Mesodermal cell (in vitro differentiated cells): ENCODE results near the gene EIF4ENIF1.
"Not testable (repeated sequence)": the region's sequence is repeated elsewhere in the genome, so short reads cannot be mapped to it uniquely, and the experiment has no call there.

ENCODE experiments used
- H3K27ac ChIP-seq: 2 replicates; pipeline ENCODE4 v1.7.0; 2013; ENCODE audit warnings: mild to moderate bottlenecking, low read depth, low read length, moderate library complexity; ENCODE audit not compliant: severe bottlenecking
- H3K36me3 ChIP-seq: 2 replicates; pipeline ENCODE4 v1.7.1; 2013; ENCODE audit warnings: mild to moderate bottlenecking, low read length, moderate library complexity; ENCODE audit not compliant: control insufficient read depth, insufficient read depth
- H3K4me1 ChIP-seq: one replicate; pipeline ENCODE4 v1.7.1; 2013; ENCODE audit warnings: mild to moderate bottlenecking, low read length; ENCODE audit not compliant: insufficient read depth, control insufficient read depth, poor library complexity, severe bottlenecking
- H3K4me3 ChIP-seq: 2 replicates; pipeline ENCODE4 v1.7.0; 2013; ENCODE audit warnings: low read length, control low read depth, mild to moderate bottlenecking; ENCODE audit not compliant: insufficient read depth, poor library complexity, severe bottlenecking; ENCODE audit errors: extremely low read depth
- H3K9me3 ChIP-seq: 2 replicates; pipeline ENCODE4 v1.7.1; 2013; ENCODE audit warnings: mild to moderate bottlenecking, low read length, moderate library complexity; ENCODE audit not compliant: control insufficient read depth
- WGBS, 2 experiments: methylation state at CpG; one replicate each; pipeline ENCODE4 v1.1.5; 2013; ENCODE audit warnings: missing lambda C conversion rate in 2 of 2; ENCODE audit not compliant: insufficient coverage in 2 of 2; 5-methylcytosine and 5-hydroxymethylcytosine counted together

Gene EIF4ENIF1

GRCh38 chr22:31492151-31492550 is 2.5 kb upstream of the EIF4ENIF1 start:
- 81 to 100% methylated on average over 1 to 2 of the region's 3 CpGs for WGBS, 2 experiments
- no peak overlapping the region for H3K4me3 ChIP-seq
- H3K4me1 ChIP-seq = peaks cover 10% of the 10 kb centered on the region
- H3K9me3 ChIP-seq = peaks cover under 1% of the 10 kb centered on the region
- H3K36me3 ChIP-seq = peaks cover 10% of the 10 kb centered on the region
- H3K27ac ChIP-seq = no peak overlapping the region

DNA sequence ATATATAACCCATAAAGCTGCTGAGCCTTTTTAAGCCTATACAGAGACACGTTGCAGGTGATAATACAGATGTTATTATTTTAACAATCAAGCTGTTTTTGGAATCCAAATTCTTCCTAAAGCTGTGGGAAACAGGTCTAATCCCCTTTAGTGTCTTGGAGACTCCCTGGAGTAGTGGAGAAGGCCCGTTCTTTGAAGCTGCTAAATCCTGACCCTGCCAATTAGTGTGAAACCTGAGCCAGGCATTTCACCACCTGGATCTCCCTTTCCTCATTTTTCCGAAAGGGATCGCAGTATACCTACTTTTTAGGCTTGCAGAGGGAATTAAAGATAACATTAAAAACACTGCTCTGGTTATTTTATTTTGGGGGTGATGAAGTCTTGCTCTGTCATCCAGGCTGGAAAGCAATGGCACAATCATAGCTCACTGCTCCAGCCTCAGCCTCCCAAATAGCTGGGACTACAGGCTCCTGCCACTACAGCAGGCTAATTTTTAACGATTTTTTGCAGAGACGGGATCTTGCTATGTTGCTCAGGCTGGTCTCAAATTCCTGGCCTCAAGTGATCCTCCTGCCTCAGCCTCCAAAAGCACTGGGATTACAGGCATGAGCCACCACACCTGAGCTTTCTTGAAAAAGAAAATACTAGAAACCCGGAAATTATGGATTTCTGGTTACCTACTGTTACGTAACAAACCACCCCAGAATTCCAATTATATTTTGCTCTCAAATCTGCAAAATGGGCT is 1.7 kb upstream of the EIF4ENIF1 start:
- no peak overlapping the region for H3K27ac ChIP-seq
- H3K4me1 ChIP-seq = peaks cover 10% of the 10 kb centered on the region
- 83 to 84% methylated on average over 2 to 5 of the region's 8 CpGs for WGBS, 2 experiments
- no peaks in the 10 kb centered on the region for H3K9me3 ChIP-seq
- peak overlapping the region; percentile 77 for H3K4me3 ChIP-seq
- peaks cover 17% of the 10 kb centered on the region for H3K36me3 ChIP-seq

DNA sequence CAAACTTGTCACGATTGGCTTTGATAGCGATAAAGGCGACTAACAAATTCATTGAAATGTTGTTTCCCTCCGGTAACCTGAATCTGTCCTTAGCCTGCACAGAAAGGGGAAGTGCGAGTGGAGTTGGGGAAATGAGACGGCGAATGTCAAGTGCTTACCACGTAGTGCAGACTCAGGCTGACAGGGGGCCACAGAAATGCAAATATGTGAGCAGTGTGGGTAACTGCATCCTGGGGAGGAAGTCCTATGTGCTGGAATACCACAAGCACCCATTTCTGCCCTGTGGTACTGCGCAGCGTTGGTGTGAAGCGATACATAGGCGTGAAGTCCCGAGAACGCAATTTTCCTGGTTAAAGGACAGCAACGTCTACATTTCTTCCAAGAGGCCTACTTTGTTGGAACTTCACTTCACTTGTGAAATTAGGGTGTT is 869 bp upstream of the EIF4ENIF1 start:
- no peaks in the 10 kb centered on the region for H3K9me3 ChIP-seq
- peaks cover 24% of the 10 kb centered on the region for H3K36me3 ChIP-seq
- WGBS, 2 experiments = 1 to 10% methylated on average over 14 to 15 of the region's 15 CpGs
- H3K4me1 ChIP-seq = peaks cover 10% of the 10 kb centered on the region
- peak overlapping the region; percentile 77 for H3K4me3 ChIP-seq
- H3K27ac ChIP-seq = peak overlapping the region; percentile 97

DNA sequence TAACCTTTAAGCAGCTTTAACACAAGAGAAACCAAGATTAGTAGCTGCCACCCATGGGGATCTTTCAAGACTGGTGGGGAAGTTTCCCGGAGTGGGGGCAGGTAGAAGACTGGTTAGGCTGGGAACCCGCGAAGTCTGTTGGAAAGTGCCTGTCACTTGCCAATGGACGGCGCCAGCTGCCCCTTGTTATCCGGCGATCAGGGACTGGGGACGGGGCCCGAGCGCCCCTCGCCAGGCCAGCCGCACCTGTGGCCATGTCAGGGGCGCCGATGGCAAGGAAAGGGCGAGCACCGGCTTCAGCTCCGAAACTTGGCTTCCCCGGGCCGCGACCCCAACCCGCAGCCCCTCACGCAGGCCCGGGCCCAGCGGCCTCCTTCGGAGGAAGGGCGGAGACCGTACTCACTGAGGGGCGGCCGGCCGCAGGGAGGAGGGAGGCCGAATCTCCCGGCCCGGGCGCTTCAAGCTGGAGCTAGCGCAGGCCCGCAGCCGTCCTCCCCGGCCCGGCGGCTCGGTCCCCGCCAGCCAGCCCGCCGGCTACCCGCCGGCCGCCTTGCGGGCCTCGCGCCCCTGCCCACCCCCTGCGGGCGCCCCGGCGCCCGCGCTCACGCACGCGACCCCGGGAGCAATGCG is 539 bp downstream of the EIF4ENIF1 start:
- Histone ChIP-seq H3K4me1 (peaks cover 10% of the 10 kb centered on the region), H3K9me3 (no peaks in the 10 kb centered on the region), H3K36me3 (peaks cover 38% of the 10 kb centered on the region), H3K27ac (peak overlapping the region; percentile 97), H3K4me3 (peak overlapping the region; percentile 77)
- 0% methylated on average over 44 to 53 of the region's 61 CpGs for WGBS, 2 experiments

DNA sequence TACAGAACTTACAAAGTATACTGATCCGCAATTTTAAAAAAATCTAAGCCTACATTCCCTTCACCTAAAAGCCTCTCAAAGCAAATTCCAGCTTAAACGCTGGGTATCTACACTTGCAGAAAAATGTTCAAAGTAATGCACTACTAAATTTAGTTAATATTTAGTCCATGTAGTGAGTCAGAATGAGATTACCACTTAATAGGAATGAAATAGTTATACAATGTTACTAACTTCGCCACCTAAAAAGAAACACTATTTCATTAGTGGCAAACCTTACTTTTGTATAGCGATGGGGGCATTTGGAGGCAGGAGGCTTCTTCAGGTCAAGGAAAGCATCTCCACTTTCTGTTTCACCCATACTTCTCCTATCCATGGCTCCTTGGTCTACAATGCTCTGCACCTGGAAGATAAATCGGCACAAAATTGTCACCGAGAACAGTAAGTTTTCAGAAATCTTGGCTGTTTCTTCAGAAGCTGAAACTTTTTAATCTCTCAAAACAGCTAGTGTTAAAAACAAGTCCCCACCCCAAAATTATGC is 1.2 kb downstream of the EIF4ENIF1 start:
- H3K9me3 ChIP-seq = no peaks in the 10 kb centered on the region
- H3K36me3 ChIP-seq = peaks cover 45% of the 10 kb centered on the region
- no peak overlapping the region for H3K27ac ChIP-seq
- H3K4me1 ChIP-seq = peaks cover 10% of the 10 kb centered on the region
- WGBS, 2 experiments = 86 to 88% methylated on average over 2 to 3 of the region's 6 CpGs
- peak overlapping the region; percentile 77 for H3K4me3 ChIP-seq

DNA sequence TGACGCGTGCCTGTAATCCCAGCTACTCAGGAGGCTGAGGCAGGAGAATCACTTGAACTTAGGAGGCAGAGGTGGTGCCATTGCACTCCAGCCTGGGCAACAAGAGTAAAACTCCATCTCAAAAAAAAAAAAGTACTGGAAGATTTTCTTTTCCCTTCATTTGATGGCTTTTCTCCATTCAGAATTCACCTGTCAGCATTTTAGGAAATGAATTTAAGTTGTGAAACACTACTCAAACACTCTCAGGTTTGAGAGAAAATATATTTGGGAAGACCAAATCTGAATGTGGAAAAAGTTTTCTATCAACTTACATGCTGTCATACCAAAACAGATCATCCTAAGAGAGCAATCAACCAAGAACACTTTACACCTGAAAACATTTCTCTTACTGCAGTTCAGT is 2.7 kb downstream of the EIF4ENIF1 start:
- no CpG with 5 or more reads among the region's 2 CpGs for WGBS, 2 experiments
- H3K4me1 ChIP-seq = peaks cover 10% of the 10 kb centered on the region
- H3K36me3 ChIP-seq = peaks cover 60% of the 10 kb centered on the region
- no peak overlapping the region for H3K4me3 ChIP-seq
- H3K27ac ChIP-seq = no peak overlapping the region
- H3K9me3 ChIP-seq = no peaks in the 10 kb centered on the region

GRCh38 chr22:31486369-31486768 is 3.3 kb downstream of the EIF4ENIF1 start:
- H3K27ac ChIP-seq, H3K4me1 ChIP-seq, H3K4me3 ChIP-seq, H3K9me3 ChIP-seq: not testable (repeated sequence)
- peaks cover 66% of the 10 kb centered on the region for H3K36me3 ChIP-seq
- WGBS, 2 experiments = 97 to 99% methylated on average over 11 of the region's 11 CpGs

DNA sequence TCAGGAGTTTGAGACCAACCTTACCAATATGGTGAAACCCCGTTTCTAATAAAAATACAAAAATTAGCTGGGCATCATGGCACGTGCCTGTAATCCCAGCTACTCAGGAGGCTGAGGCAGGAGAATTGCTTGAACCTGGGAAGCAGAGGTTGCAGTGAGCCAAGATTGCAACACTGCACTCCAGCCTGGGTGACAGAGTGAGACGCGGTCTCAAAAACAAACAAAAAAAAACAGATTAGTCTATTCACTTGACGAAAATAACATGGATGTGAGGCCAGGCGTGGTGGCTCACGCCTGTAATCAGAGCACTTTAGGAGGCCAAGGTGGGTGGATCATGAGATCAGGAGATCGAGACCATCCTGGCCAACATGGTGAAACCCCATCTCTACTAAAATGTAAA is 7.2 kb downstream of the EIF4ENIF1 start:
- not testable (repeated sequence) for H3K4me1 ChIP-seq, H3K27ac ChIP-seq, H3K4me3 ChIP-seq, H3K9me3 ChIP-seq
- WGBS, 2 experiments = 94 to 97% methylated on average over 5 to 6 of the region's 8 CpGs
- peaks cover 93% of the 10 kb centered on the region for H3K36me3 ChIP-seq

GRCh38 chr22:31481129-31481528 is 8.5 kb downstream of the EIF4ENIF1 start:
- H3K4me1 ChIP-seq = no peaks in the 10 kb centered on the region
- no peak overlapping the region for H3K4me3 ChIP-seq
- H3K36me3 ChIP-seq = peaks cover 94% of the 10 kb centered on the region
- H3K27ac ChIP-seq = no peak overlapping the region
- H3K9me3 ChIP-seq = no peaks in the 10 kb centered on the region
- 100% methylated on average over 1 to 3 of the region's 3 CpGs for WGBS, 2 experiments

- Histone ChIP-seq H3K4me3 (no peak overlapping the region), H3K36me3 (peaks cover 92% of the 10 kb centered on the region), H3K9me3 (no peaks in the 10 kb centered on the region), H3K4me1 (no peaks in the 10 kb centered on the region), H3K27ac (no peak overlapping the region)
- WGBS, 2 experiments = 100% methylated on average over 1 of the region's 4 CpGs; no CpG with 5 or more reads in 1 of the 2 experiments
Measured at GRCh38 chr22:31477329-31477728, 12.3 kb downstream of the EIF4ENIF1 start.

GRCh38 chr22:31475800-31476199 is 13.8 kb downstream of the EIF4ENIF1 start:
- H3K9me3 ChIP-seq = no peaks in the 10 kb centered on the region
- 93% methylated on average over 2 of the region's 3 CpGs; no CpG with 5 or more reads in 1 of the 2 experiments for WGBS, 2 experiments
- H3K4me3 ChIP-seq = no peak overlapping the region
- H3K27ac ChIP-seq = no peak overlapping the region
- no peaks in the 10 kb centered on the region for H3K4me1 ChIP-seq
- peaks cover 92% of the 10 kb centered on the region for H3K36me3 ChIP-seq
